Upper lobe of left lung (tissue), 4 donors: ENCODE measurements around the gene AVPR1B.

Experiments
- POLR2A ChIP-seq, 4 donors: fragments of 450-650 bp; IDR thresholded peaks; one replicate each; pipeline ENCODE4 v1.5.1; 2016 to 2017; ENCODE audit warnings: antibody characterized with exemption in 4 of 4, mild to moderate bottlenecking in 2 of 4
- POLR2AphosphoS5 ChIP-seq, 2 donors: sonication (generic); formaldehyde crosslinking; IDR thresholded peaks; one replicate each; pipeline ENCODE4 v1.5.1; 2017; ENCODE audit warnings: antibody characterized with exemption in 2 of 2
- TF ChIP-seq, protein P1 (sequence below), 6 experiments: fragments of 450-650 bp in 4 of 6; fragments of 200-600 bp in 2 of 6; sonication (generic) in 2 of 6; IDR thresholded peaks; one replicate each; pipeline ENCODE4 v1.5.1; 2016 to 2019; ENCODE audit warnings: antibody characterized with exemption in 6 of 6

DNA sequence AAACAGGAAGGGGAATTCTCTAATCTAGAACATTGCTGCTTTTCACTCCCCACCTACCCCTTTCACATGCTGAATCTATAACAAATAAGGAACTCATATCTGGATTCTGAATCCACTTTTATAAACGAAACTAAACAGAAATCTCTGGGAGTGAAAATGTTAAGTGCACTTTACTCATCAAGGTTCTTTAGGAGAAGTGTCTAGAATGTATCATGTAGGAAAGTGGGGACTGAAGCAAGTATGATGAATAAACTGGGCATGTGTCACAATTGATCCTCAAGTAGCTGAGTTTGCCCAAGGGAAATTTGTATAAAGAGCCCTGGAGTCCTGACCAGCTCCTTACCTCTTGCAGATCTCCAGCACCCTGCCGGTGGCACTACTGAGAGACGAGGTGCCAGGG lies 19.8 kb downstream of the AVPR1B start:
- TF ChIP-seq, protein P1, sequence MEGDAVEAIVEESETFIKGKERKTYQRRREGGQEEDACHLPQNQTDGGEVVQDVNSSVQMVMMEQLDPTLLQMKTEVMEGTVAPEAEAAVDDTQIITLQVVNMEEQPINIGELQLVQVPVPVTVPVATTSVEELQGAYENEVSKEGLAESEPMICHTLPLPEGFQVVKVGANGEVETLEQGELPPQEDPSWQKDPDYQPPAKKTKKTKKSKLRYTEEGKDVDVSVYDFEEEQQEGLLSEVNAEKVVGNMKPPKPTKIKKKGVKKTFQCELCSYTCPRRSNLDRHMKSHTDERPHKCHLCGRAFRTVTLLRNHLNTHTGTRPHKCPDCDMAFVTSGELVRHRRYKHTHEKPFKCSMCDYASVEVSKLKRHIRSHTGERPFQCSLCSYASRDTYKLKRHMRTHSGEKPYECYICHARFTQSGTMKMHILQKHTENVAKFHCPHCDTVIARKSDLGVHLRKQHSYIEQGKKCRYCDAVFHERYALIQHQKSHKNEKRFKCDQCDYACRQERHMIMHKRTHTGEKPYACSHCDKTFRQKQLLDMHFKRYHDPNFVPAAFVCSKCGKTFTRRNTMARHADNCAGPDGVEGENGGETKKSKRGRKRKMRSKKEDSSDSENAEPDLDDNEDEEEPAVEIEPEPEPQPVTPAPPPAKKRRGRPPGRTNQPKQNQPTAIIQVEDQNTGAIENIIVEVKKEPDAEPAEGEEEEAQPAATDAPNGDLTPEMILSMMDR (IDR thresholded peaks at IDR 0.05): no peak
- TF ChIP-seq POLR2AphosphoS5 (IDR thresholded peaks at IDR 0.05) (no peak), POLR2A (IDR thresholded peaks at IDR 0.05) (no peak)
